Measurements from ENCODE around the gene HDAC8.

DNA sequence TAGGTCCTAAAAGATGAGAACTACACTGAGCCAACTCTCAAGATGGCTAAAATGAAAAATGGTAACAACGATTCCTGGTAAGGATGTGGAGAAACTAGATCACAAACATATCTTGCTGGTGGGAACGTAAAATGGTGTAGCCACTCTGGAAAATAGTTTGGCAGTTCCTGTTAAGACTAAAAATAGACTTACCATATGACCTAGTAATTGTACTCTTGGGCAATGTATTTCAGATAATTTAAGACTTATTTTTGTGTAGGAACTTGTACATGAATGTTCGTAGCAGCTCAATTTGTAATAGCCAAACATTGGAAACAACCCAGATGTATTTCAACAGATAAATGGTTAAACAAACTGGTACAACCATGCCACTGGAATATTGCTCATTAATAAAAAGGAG lies 106.2 kb downstream of the HDAC8 start:
- TF ChIP-seq, protein P1, sequence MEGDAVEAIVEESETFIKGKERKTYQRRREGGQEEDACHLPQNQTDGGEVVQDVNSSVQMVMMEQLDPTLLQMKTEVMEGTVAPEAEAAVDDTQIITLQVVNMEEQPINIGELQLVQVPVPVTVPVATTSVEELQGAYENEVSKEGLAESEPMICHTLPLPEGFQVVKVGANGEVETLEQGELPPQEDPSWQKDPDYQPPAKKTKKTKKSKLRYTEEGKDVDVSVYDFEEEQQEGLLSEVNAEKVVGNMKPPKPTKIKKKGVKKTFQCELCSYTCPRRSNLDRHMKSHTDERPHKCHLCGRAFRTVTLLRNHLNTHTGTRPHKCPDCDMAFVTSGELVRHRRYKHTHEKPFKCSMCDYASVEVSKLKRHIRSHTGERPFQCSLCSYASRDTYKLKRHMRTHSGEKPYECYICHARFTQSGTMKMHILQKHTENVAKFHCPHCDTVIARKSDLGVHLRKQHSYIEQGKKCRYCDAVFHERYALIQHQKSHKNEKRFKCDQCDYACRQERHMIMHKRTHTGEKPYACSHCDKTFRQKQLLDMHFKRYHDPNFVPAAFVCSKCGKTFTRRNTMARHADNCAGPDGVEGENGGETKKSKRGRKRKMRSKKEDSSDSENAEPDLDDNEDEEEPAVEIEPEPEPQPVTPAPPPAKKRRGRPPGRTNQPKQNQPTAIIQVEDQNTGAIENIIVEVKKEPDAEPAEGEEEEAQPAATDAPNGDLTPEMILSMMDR (IDR thresholded peaks at IDR 0.05): no peak
- no peak for TF ChIP-seq POLR2A (IDR thresholded peaks at IDR 0.05)

Data from adrenal gland (tissue), 5 donors.